Measurements from ENCODE around the gene APBA2.

Gene APBA2

GRCh38 chr15:29102911-29103823 is 217.4 kb downstream of the APBA2 start:
- no peak for DNase-seq (ENCODE audit: low spot score)

- DNase-seq (ENCODE audit: low spot score), result no peak
Measured at GRCh38 chr15:29103824-29104565, 218.2 kb downstream of the APBA2 start.

- DNase-seq (ENCODE audit: low spot score), result no peak
Measured at GRCh38 chr15:29104566-29104880, 218.7 kb downstream of the APBA2 start.

GRCh38 chr15:29105151-29105854 is 219.5 kb downstream of the APBA2 start:
- DNase-seq (ENCODE audit: low spot score), result no peak

- DNase-seq (ENCODE audit: low spot score), result no peak
Measured at GRCh38 chr15:29106116-29106515, 220.3 kb downstream of the APBA2 start.

GRCh38 chr15:29106551-29107290 is 220.9 kb downstream of the APBA2 start:
- no peak for DNase-seq (ENCODE audit: low spot score)

GRCh38 chr15:29107291-29107890 is 221.6 kb downstream of the APBA2 start:
- DNase-seq (ENCODE audit: low spot score), result no peak

- no peak for DNase-seq (ENCODE audit: low spot score)
Measured at GRCh38 chr15:29107971-29108645, 222.3 kb downstream of the APBA2 start.

- DNase-seq (ENCODE audit: low spot score), result no peak
Measured at GRCh38 chr15:29109762-29110161, 224.0 kb downstream of the APBA2 start.

GRCh38 chr15:29110176-29110575 is 224.4 kb downstream of the APBA2 start:
- no peak for DNase-seq (ENCODE audit: low spot score)

GRCh38 chr15:29110733-29111132 is 225.0 kb downstream of the APBA2 start:
- DNase-seq (ENCODE audit: low spot score), result no peak

- DNase-seq (ENCODE audit: low spot score), result no peak
Measured at GRCh38 chr15:29111705-29112281, 226.0 kb downstream of the APBA2 start.

- no peak for DNase-seq (ENCODE audit: low spot score)
Measured at GRCh38 chr15:29113336-29114220, 227.8 kb downstream of the APBA2 start.

GRCh38 chr15:29114221-29115092 is 228.7 kb downstream of the APBA2 start:
- DNase-seq (ENCODE audit: low spot score), result no peak

- no peak for DNase-seq (ENCODE audit: low spot score)
Measured at GRCh38 chr15:29115093-29115991, 229.6 kb downstream of the APBA2 start.

GRCh38 chr15:29116970-29117700 is 231.4 kb downstream of the APBA2 start:
- DNase-seq (ENCODE audit: low spot score), result no peak

- DNase-seq (ENCODE audit: low spot score), result no peak
Measured at GRCh38 chr15:29117778-29118177, 232.0 kb downstream of the APBA2 start.
